Right atrium auricular region (tissue), 2 donors: ENCODE measurements around the gene KLHL25. TPM values are rescaled to one million over a fixed set of nuclear protein-coding genes. Genes with fewer than 3 reads are reported as not detected.

Experiments used
- DNase-seq: peaks from one replicate; pipeline ENCODE4 v3.0.0-alpha.2; 2019; ENCODE audit warnings: low spot score
- H3K27ac ChIP-seq, 2 donors: fragments of 200-600 bp; sonication (generic); 1 replicate in 1 of 2; 2 replicates in 1 of 2; pipeline ENCODE4 v1.5.1; 2016 to 2019
- H3K27me3 ChIP-seq, 2 donors: fragments of 200-600 bp; sonication (generic); one replicate each; pipeline versions ENCODE4 v1.5.1 to v1.6.0; 2017 to 2019
- H3K36me3 ChIP-seq: fragments of 200-600 bp; sonication (generic); one replicate; pipeline ENCODE4 v1.5.1; 2016
- H3K4me1 ChIP-seq, 2 donors: fragments of 200-600 bp; sonication (generic); one replicate each; pipeline versions ENCODE4 v1.5.1 to v1.6.0; 2017 to 2019
- H3K4me3 ChIP-seq, 2 donors: fragments of 200-600 bp; sonication (generic); 1 replicate in 1 of 2; 2 replicates in 1 of 2; pipeline ENCODE4 v1.5.1; 2017 to 2019; ENCODE audit warnings: mild to moderate bottlenecking in 1 of 2, moderate library complexity in 1 of 2
- H3K9me3 ChIP-seq, 2 donors: fragments of 200-600 bp; sonication (generic); one replicate each; pipeline ENCODE4 v1.5.1; 2019
- CTCF ChIP-seq, 2 donors: fragments of 200-600 bp; sonication (generic); IDR thresholded peaks; one replicate each; pipeline ENCODE4 v1.5.1; 2019; ENCODE audit warnings: antibody characterized with exemption in 2 of 2
- total RNA-seq, 2 donors: library from RNA; depleted of rRNA; stranded (reverse); fragments of >200 nt; gene quantifications; one replicate each; pipeline ENCODE4 v1.1.0, GENCODE V29; 2016

The KLHL25 gene
- total RNA-seq, 2 donors from 2014 or later: 4.1 TPM

- Histone ChIP-seq H3K27me3 (no peaks in the 10 kb centered on the region), H3K9me3 (no peaks in the 10 kb centered on the region), H3K4me3 (peak overlapping the region; percentile 2 to 10), H3K27ac (peak overlapping the region; percentile 85 to 87), H3K4me1 (peaks cover 0 to 74% of the 10 kb centered on the region in 2 donors), H3K36me3 (peaks cover 94% of the 10 kb centered on the region)
- DNase-seq: no peak
- no peak for TF ChIP-seq CTCF (IDR thresholded peaks at IDR 0.05)
These were observed 69.7 kb downstream of the KLHL25 start for GRCh38 chr15:85725019-85725418.

- Histone ChIP-seq H3K4me1 (peaks cover 0 to 67% of the 10 kb centered on the region in 2 donors), H3K4me3 (peak overlapping the region; percentile 2 to 10), H3K36me3 (peaks cover 94% of the 10 kb centered on the region), H3K27ac (peak overlapping the region; percentile 85 to 87), H3K9me3 (no peaks in the 10 kb centered on the region), H3K27me3 (no peaks in the 10 kb centered on the region)
- DNase-seq: no peak
- no peak for TF ChIP-seq CTCF (IDR thresholded peaks at IDR 0.05)
These were observed 70.5 kb downstream of the KLHL25 start for GRCh38 chr15:85723960-85724945.

- no peaks in the 10 kb centered on the region for H3K27me3 ChIP-seq
- H3K4me1 ChIP-seq: peaks cover 0 to 65% of the 10 kb centered on the region in 2 donors
- peaks cover 94% of the 10 kb centered on the region for H3K36me3 ChIP-seq
- no peak for TF ChIP-seq CTCF (IDR thresholded peaks at IDR 0.05)
- H3K9me3 ChIP-seq: no peaks in the 10 kb centered on the region
- DNase-seq: no peak
- H3K27ac ChIP-seq: peak overlapping the region; percentile 85 to 87
- no peak overlapping the region for H3K4me3 ChIP-seq
These were observed 72.2 kb downstream of the KLHL25 start for GRCh38 chr15:85722374-85723152.

GRCh38 chr15:85718981-85719380 lies 75.7 kb downstream of the KLHL25 start:
- peaks cover 92% of the 10 kb centered on the region for H3K36me3 ChIP-seq
- peaks cover 0 to 33% of the 10 kb centered on the region in 2 donors for H3K4me1 ChIP-seq

More at GRCh38 chr15:85718981-85719380, 75.7 kb downstream of the KLHL25 start:
- DNase-seq: no peak
- Histone ChIP-seq H3K27me3 (no peaks in the 10 kb centered on the region), H3K9me3 (no peaks in the 10 kb centered on the region), H3K4me3 (no peak overlapping the region), H3K27ac (peak overlapping the region; percentile 76 to 85)
- TF ChIP-seq CTCF (IDR thresholded peaks at IDR 0.05): no peak
